ENCODE measurements around the gene TMX4. TPM values are rescaled to one million over a fixed set of nuclear protein-coding genes. Genes with fewer than 3 reads are reported as not detected.
A peak's percentile ranks its signal among the peaks of the same experiment; 100 is the strongest.

TMX4 gene
- 30.7 TPM for polyA plus RNA-seq (2013)

GRCh38 chr20:8019246-8019997, at the start of gene TMX4:
TSS of gene TMX4 (minus strand) at chr20:8019761. CDS start at chr20:8019613, 148 bp downstream.
- H3K27me3 ChIP-seq (replicated peaks in 2 of 5; ENCODE audit: control insufficient read depth in 4 of 5, insufficient read depth in 5 of 5, low read length in 4 of 5), result no peaks in the 10 kb centered on the region
- no peaks in the 10 kb centered on the region for H3K9me3 ChIP-seq (ENCODE audit: control extremely low read depth in 1 of 5, control insufficient read depth in 4 of 5, insufficient read depth in 2 of 5, low read depth in 1 of 5, low read length in 4 of 5)
- DNase-seq, result peak; percentile 92 to 95 (median 94)
- H3K36me3 ChIP-seq (ENCODE audit: control insufficient read depth in 4 of 4, insufficient read depth in 4 of 4, low read length in 3 of 4), result peaks cover 0 to 3% (median 0%) of the 10 kb centered on the region in 4 experiments
- POLR2A ChIA-PET, result interaction anchor here (0.6 kb wide), 1 partner anchor 370 kb away, joined by 3 read pairs; no protein-coding TSS in a partner anchor
- 0% methylated on average over 53 of the region's 83 CpGs for WGBS (ENCODE audit: insufficient coverage)
- CTCF ChIA-PET, result interaction anchor here (1.1 to 2.3 kb wide), 4 partner anchors 11 to 703 kb away, joined by 3 to 8 read pairs (median 6); no protein-coding TSS in a partner anchor
- peak within 1 kb of the TSS; percentile 70 to 91 (median 81) for H3K4me3 ChIP-seq (ENCODE audit: control insufficient read depth in 1 of 7, extremely low read depth in 1 of 7, insufficient read depth in 4 of 7, low read depth in 2 of 7, low read length in 6 of 7)
- H3K27ac ChIP-seq (ENCODE audit: insufficient read depth in 1 of 2, low read depth in 1 of 2, low read length in 2 of 2, poor library complexity in 1 of 2, severe bottlenecking in 2 of 2), result peak within 1 kb of the TSS; percentile 75 to 91
- peaks cover 18 to 42% (median 29%) of the 10 kb centered on the region in 4 experiments for H3K4me1 ChIP-seq (ENCODE audit: control extremely low read depth in 1 of 4, control insufficient read depth in 4 of 4, insufficient read depth in 4 of 4, low read length in 3 of 4)

GRCh38 chr20:8067082-8067481, 47.5 kb upstream of the TMX4 start:
- Histone ChIP-seq H3K36me3 (ENCODE audit: control insufficient read depth in 4 of 4, insufficient read depth in 4 of 4, low read length in 3 of 4) (no peaks in the 10 kb centered on the region), H3K9me3 (ENCODE audit: control extremely low read depth in 1 of 5, control insufficient read depth in 4 of 5, insufficient read depth in 2 of 5, low read depth in 1 of 5, low read length in 4 of 5) (no peaks in the 10 kb centered on the region), H3K27me3 (replicated peaks in 2 of 5; ENCODE audit: control insufficient read depth in 4 of 5, insufficient read depth in 5 of 5, low read length in 4 of 5) (no peaks in the 10 kb centered on the region), H3K4me1 (ENCODE audit: control extremely low read depth in 1 of 4, control insufficient read depth in 4 of 4, insufficient read depth in 4 of 4, low read length in 3 of 4) (no peaks in the 10 kb centered on the region), H3K27ac (ENCODE audit: insufficient read depth in 1 of 2, low read depth in 1 of 2, low read length in 2 of 2, poor library complexity in 1 of 2, severe bottlenecking in 2 of 2) (no peak overlapping the region), H3K4me3 (ENCODE audit: control insufficient read depth in 1 of 7, extremely low read depth in 1 of 7, insufficient read depth in 4 of 7, low read depth in 2 of 7, low read length in 6 of 7) (no peak overlapping the region)
- DNase-seq, result no peak
- POLR2A ChIA-PET, result no interaction called here
- WGBS (ENCODE audit: insufficient coverage), result no CpG with 5 or more reads among the region's 5 CpGs
- CTCF ChIA-PET, result interaction anchor here (0.9 to 1.1 kb wide), 2 partner anchors 22 to 23 kb away, joined by 4 read pairs; no protein-coding TSS in a partner anchor

DNA sequence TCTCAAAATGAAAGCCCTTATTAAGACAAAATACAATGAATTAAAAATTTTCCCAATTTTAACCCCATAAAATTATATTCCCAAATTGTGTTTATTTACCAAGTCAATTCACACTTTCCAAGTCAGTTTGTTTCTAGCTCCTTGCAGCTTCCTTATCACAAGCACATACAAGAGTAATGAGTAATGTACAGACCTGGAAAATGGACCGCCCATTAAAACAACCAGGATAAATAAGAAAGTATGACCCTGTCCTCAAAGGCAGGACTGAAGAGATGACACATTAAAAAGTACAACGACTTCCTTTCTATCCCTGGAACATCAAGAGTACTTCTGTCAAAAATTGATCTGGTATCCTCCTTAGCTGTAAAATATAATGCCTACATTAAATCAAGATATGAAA, 47.1 kb upstream of the TMX4 start:
- no peaks in the 10 kb centered on the region for H3K4me1 ChIP-seq (ENCODE audit: control extremely low read depth in 1 of 4, control insufficient read depth in 4 of 4, insufficient read depth in 4 of 4, low read length in 3 of 4)
- H3K27me3 ChIP-seq (replicated peaks in 2 of 5; ENCODE audit: control insufficient read depth in 4 of 5, insufficient read depth in 5 of 5, low read length in 4 of 5), result no peaks in the 10 kb centered on the region
- DNase-seq, result no peak
- WGBS (ENCODE audit: insufficient coverage), result 100% methylated on average over 1 of the region's 2 CpGs
- CTCF ChIA-PET, result interaction anchor here (0.9 to 1.1 kb wide), 2 partner anchors 21 to 23 kb away, joined by 4 read pairs; no protein-coding TSS in a partner anchor
- no peak overlapping the region for H3K27ac ChIP-seq (ENCODE audit: insufficient read depth in 1 of 2, low read depth in 1 of 2, low read length in 2 of 2, poor library complexity in 1 of 2, severe bottlenecking in 2 of 2)
- POLR2A ChIA-PET, result interaction anchor here (0.5 kb wide), 1 partner anchor 45 kb away, joined by 3 read pairs; no protein-coding TSS in a partner anchor
- H3K36me3 ChIP-seq (ENCODE audit: control insufficient read depth in 4 of 4, insufficient read depth in 4 of 4, low read length in 3 of 4), result no peaks in the 10 kb centered on the region
- H3K9me3 ChIP-seq (ENCODE audit: control extremely low read depth in 1 of 5, control insufficient read depth in 4 of 5, insufficient read depth in 2 of 5, low read depth in 1 of 5, low read length in 4 of 5), result no peaks in the 10 kb centered on the region
- H3K4me3 ChIP-seq (ENCODE audit: control insufficient read depth in 1 of 7, extremely low read depth in 1 of 7, insufficient read depth in 4 of 7, low read depth in 2 of 7, low read length in 6 of 7), result no peak overlapping the region

- ChIA-PET CTCF (interaction anchor here (0.7 kb wide), 1 partner anchor 469 kb away, joined by 3 read pairs; no protein-coding TSS in a partner anchor), POLR2A (no interaction called here)
- WGBS (ENCODE audit: insufficient coverage), result 100% methylated on average over 2 of the region's 2 CpGs
- Histone ChIP-seq H3K4me3 (ENCODE audit: control insufficient read depth in 1 of 7, extremely low read depth in 1 of 7, insufficient read depth in 4 of 7, low read depth in 2 of 7, low read length in 6 of 7) (no peak overlapping the region), H3K9me3 (ENCODE audit: control extremely low read depth in 1 of 5, control insufficient read depth in 4 of 5, insufficient read depth in 2 of 5, low read depth in 1 of 5, low read length in 4 of 5) (no peaks in the 10 kb centered on the region), H3K36me3 (ENCODE audit: control insufficient read depth in 4 of 4, insufficient read depth in 4 of 4, low read length in 3 of 4) (no peaks in the 10 kb centered on the region), H3K27me3 (replicated peaks in 2 of 5; ENCODE audit: control insufficient read depth in 4 of 5, insufficient read depth in 5 of 5, low read length in 4 of 5) (no peaks in the 10 kb centered on the region), H3K27ac (ENCODE audit: insufficient read depth in 1 of 2, low read depth in 1 of 2, low read length in 2 of 2, poor library complexity in 1 of 2, severe bottlenecking in 2 of 2) (no peak overlapping the region), H3K4me1 (ENCODE audit: control extremely low read depth in 1 of 4, control insufficient read depth in 4 of 4, insufficient read depth in 4 of 4, low read length in 3 of 4) (no peaks in the 10 kb centered on the region)
- DNase-seq, result no peak
These were observed 46.1 kb upstream of the TMX4 start for GRCh38 chr20:8065691-8066090.

GRCh38 chr20:8062756-8063155, 43.2 kb upstream of the TMX4 start:
- CTCF ChIA-PET, result interaction anchor here (1.3 kb wide), 1 partner anchor 630 kb away, joined by 3 read pairs; no protein-coding TSS in a partner anchor
- H3K36me3 ChIP-seq (ENCODE audit: control insufficient read depth in 4 of 4, insufficient read depth in 4 of 4, low read length in 3 of 4), result no peaks in the 10 kb centered on the region
- POLR2A ChIA-PET, result no interaction called here
- no peak overlapping the region for H3K4me3 ChIP-seq (ENCODE audit: control insufficient read depth in 1 of 7, extremely low read depth in 1 of 7, insufficient read depth in 4 of 7, low read depth in 2 of 7, low read length in 6 of 7)
- H3K9me3 ChIP-seq (ENCODE audit: control extremely low read depth in 1 of 5, control insufficient read depth in 4 of 5, insufficient read depth in 2 of 5, low read depth in 1 of 5, low read length in 4 of 5), result no peaks in the 10 kb centered on the region
- DNase-seq, result no peak
- H3K27me3 ChIP-seq (replicated peaks in 2 of 5; ENCODE audit: control insufficient read depth in 4 of 5, insufficient read depth in 5 of 5, low read length in 4 of 5), result no peaks in the 10 kb centered on the region
- WGBS (ENCODE audit: insufficient coverage), result 91% methylated on average over 3 of the region's 6 CpGs
- H3K27ac ChIP-seq (ENCODE audit: insufficient read depth in 1 of 2, low read depth in 1 of 2, low read length in 2 of 2, poor library complexity in 1 of 2, severe bottlenecking in 2 of 2), result no peak overlapping the region
- no peaks in the 10 kb centered on the region for H3K4me1 ChIP-seq (ENCODE audit: control extremely low read depth in 1 of 4, control insufficient read depth in 4 of 4, insufficient read depth in 4 of 4, low read length in 3 of 4)

- Histone ChIP-seq H3K36me3 (ENCODE audit: control insufficient read depth in 4 of 4, insufficient read depth in 4 of 4, low read length in 3 of 4) (no peaks in the 10 kb centered on the region), H3K27ac (ENCODE audit: insufficient read depth in 1 of 2, low read depth in 1 of 2, low read length in 2 of 2, poor library complexity in 1 of 2, severe bottlenecking in 2 of 2) (no peak overlapping the region), H3K27me3 (replicated peaks in 2 of 5; ENCODE audit: control insufficient read depth in 4 of 5, insufficient read depth in 5 of 5, low read length in 4 of 5) (no peaks in the 10 kb centered on the region), H3K4me1 (ENCODE audit: control extremely low read depth in 1 of 4, control insufficient read depth in 4 of 4, insufficient read depth in 4 of 4, low read length in 3 of 4) (no peaks in the 10 kb centered on the region), H3K9me3 (ENCODE audit: control extremely low read depth in 1 of 5, control insufficient read depth in 4 of 5, insufficient read depth in 2 of 5, low read depth in 1 of 5, low read length in 4 of 5) (no peaks in the 10 kb centered on the region), H3K4me3 (ENCODE audit: control insufficient read depth in 1 of 7, extremely low read depth in 1 of 7, insufficient read depth in 4 of 7, low read depth in 2 of 7, low read length in 6 of 7) (no peak overlapping the region)
- DNase-seq, result no peak
- POLR2A ChIA-PET, result no interaction called here
- WGBS (ENCODE audit: insufficient coverage), result no CpG with 5 or more reads among the region's 5 CpGs
- CTCF ChIA-PET, result interaction anchor here (1.3 kb wide), 1 partner anchor 631 kb away, joined by 3 read pairs; no protein-coding TSS in a partner anchor
These were observed 42.4 kb upstream of the TMX4 start for GRCh38 chr20:8061861-8062518.

GRCh38 chr20:8060977-8061376, 41.4 kb upstream of the TMX4 start:
- H3K4me1 ChIP-seq (ENCODE audit: control extremely low read depth in 1 of 4, control insufficient read depth in 4 of 4, insufficient read depth in 4 of 4, low read length in 3 of 4), result no peaks in the 10 kb centered on the region
- CTCF ChIA-PET, result no interaction called here
- DNase-seq, result peak in 1 of 3 donors; percentile 18
- POLR2A ChIA-PET, result no interaction called here
- H3K4me3 ChIP-seq (ENCODE audit: control insufficient read depth in 1 of 7, extremely low read depth in 1 of 7, insufficient read depth in 4 of 7, low read depth in 2 of 7, low read length in 6 of 7), result no peak overlapping the region
- H3K36me3 ChIP-seq (ENCODE audit: control insufficient read depth in 4 of 4, insufficient read depth in 4 of 4, low read length in 3 of 4), result no peaks in the 10 kb centered on the region
- no peaks in the 10 kb centered on the region for H3K27me3 ChIP-seq (replicated peaks in 2 of 5; ENCODE audit: control insufficient read depth in 4 of 5, insufficient read depth in 5 of 5, low read length in 4 of 5)
- no peaks in the 10 kb centered on the region for H3K9me3 ChIP-seq (ENCODE audit: control extremely low read depth in 1 of 5, control insufficient read depth in 4 of 5, insufficient read depth in 2 of 5, low read depth in 1 of 5, low read length in 4 of 5)
- H3K27ac ChIP-seq (ENCODE audit: insufficient read depth in 1 of 2, low read depth in 1 of 2, low read length in 2 of 2, poor library complexity in 1 of 2, severe bottlenecking in 2 of 2), result no peak overlapping the region
